Prostate gland (tissue), 2 donors: ENCODE measurements around the gene QRICH2.

Experiments
- CTCF ChIP-seq, 4 experiments: fragments of 200-600 bp in 2 of 4; fragments of 450-650 bp in 2 of 4; sonication (generic) in 2 of 4; IDR thresholded peaks; 1 replicate in 3 of 4; 2 replicates in 1 of 4; pipeline ENCODE4 v1.5.1; 2016 to 2019; ENCODE audit warnings: antibody characterized with exemption in 4 of 4, mild to moderate bottlenecking in 2 of 4, moderate library complexity in 2 of 4
- POLR2A ChIP-seq: fragments of 450-650 bp; IDR thresholded peaks from one replicate; pipeline ENCODE4 v1.6.1; 2016; ENCODE audit warnings: antibody characterized with exemption, mild to moderate bottlenecking
- POLR2AphosphoS5 ChIP-seq: sonication (generic); formaldehyde crosslinking; IDR thresholded peaks from one replicate; pipeline ENCODE4 v1.6.1; 2017; ENCODE audit warnings: antibody characterized with exemption

DNA sequence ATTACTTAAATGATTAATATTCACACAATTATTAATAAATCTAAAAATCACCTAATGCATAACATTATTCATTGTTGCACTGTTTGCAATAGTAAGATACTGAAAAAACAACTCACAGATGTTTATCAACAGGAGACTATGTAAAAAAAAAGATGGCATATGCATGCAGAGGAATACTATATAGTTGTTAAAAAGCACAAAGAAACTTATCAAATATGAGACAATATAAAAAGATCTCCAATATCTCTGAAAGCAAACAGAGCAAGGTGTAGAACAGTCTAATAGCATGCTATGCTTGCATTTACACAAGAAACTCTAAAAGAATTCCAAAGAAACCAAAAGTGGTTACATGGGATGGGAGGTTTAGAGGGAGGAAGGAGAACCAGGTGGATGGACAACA, 71.5 kb downstream of the QRICH2 start:
- TF ChIP-seq POLR2A (no peak), CTCF (IDR thresholded peaks at IDR 0.05) (no peak), POLR2AphosphoS5 (no peak)
